Liver (tissue), 9 donors: Measurements from ENCODE around the gene C3. TPM values are rescaled to one million over a fixed set of nuclear protein-coding genes. Genes with fewer than 3 reads are reported as not detected.

ENCODE experiments used
- DNase-seq: peaks from one replicate; pipeline ENCODE4 v3.0.0-alpha.2; 2017; ENCODE audit warnings: low spot score
- H3K27ac ChIP-seq, 2 donors: one replicate each; pipeline ENCODE4 v1.7.0; 2013; ENCODE audit warnings: inconsistent platforms in 2 of 2, low read length in 2 of 2, control low read depth in 1 of 2, low read depth in 1 of 2, mild to moderate bottlenecking in 1 of 2
- H3K27me3 ChIP-seq, 4 donors: one replicate each; pipeline versions ENCODE4 v1.6.1 to v1.7.0; 2013; ENCODE audit warnings: low read length in 3 of 4, inconsistent platforms in 1 of 4, mild to moderate bottlenecking in 1 of 4, moderate library complexity in 1 of 4; ENCODE audit not compliant: control insufficient read depth in 4 of 4, insufficient read depth in 4 of 4
- H3K36me3 ChIP-seq, 4 donors: one replicate each; pipeline versions ENCODE4 v1.6.1 to v1.7.0; 2013; ENCODE audit warnings: low read length in 3 of 4, mild to moderate bottlenecking in 3 of 4, low read depth in 1 of 4, moderate library complexity in 1 of 4; ENCODE audit not compliant: control insufficient read depth in 4 of 4, insufficient read depth in 3 of 4
- H3K4me1 ChIP-seq, 4 donors: one replicate each; pipeline versions ENCODE4 v1.6.1 to v1.7.0; 2013; ENCODE audit warnings: low read length in 3 of 4, mild to moderate bottlenecking in 3 of 4, moderate library complexity in 1 of 4; ENCODE audit not compliant: control insufficient read depth in 4 of 4, insufficient read depth in 4 of 4
- H3K4me3 ChIP-seq, 3 donors: one replicate each; pipeline versions ENCODE4 v1.6.1 to v1.7.0; 2013; ENCODE audit warnings: low read length in 3 of 3, control low read depth in 1 of 3, low read depth in 1 of 3, mild to moderate bottlenecking in 1 of 3
- H3K9ac ChIP-seq, 2 donors: one replicate each; pipeline ENCODE4 v1.7.0; 2013; ENCODE audit warnings: low read length in 2 of 2, mild to moderate bottlenecking in 2 of 2, moderate library complexity in 2 of 2, control low read depth in 1 of 2, low read depth in 1 of 2
- H3K9me3 ChIP-seq, 4 donors: one replicate each; pipeline versions ENCODE4 v1.6.1 to v1.7.0; 2013; ENCODE audit warnings: low read length in 3 of 4; ENCODE audit not compliant: control insufficient read depth in 4 of 4
- CTCF ChIP-seq: fragments of 150-350 bp; IDR thresholded peaks from 2 replicates; pipeline ENCODE4 v1.5.1; 2017; ENCODE audit warnings: improper control_type of control experiment, low read depth, low read length; ENCODE audit not compliant: missing input control
- EGR1 ChIP-seq, 2 donors: IDR thresholded peaks; 2 replicates each; pipeline ENCODE4 v1.6.1; 2016 to 2018; ENCODE audit warnings: antibody characterized with exemption in 2 of 2, low read depth in 2 of 2
- FOXA1 ChIP-seq: IDR thresholded peaks from 2 replicates; pipeline ENCODE4 v1.6.1; 2016; ENCODE audit warnings: antibody characterized with exemption
- FOXA2 ChIP-seq: IDR thresholded peaks from 2 replicates; pipeline ENCODE4 v1.6.1; 2016; ENCODE audit warnings: antibody characterized with exemption
- GABPA ChIP-seq, 2 donors: IDR thresholded peaks in 1 of 2; conservative IDR thresholded peaks in 1 of 2; 2 replicates each; pipeline ENCODE4 v1.6.1; 2016; ENCODE audit warnings: antibody characterized with exemption in 2 of 2, mild to moderate bottlenecking in 1 of 2, moderate library complexity in 1 of 2
- HNF4A ChIP-seq, 2 donors: conservative IDR thresholded peaks; 2 replicates each; pipeline ENCODE4 v1.6.1; 2016; ENCODE audit warnings: antibody characterized with exemption in 2 of 2, mild to moderate bottlenecking in 2 of 2
- HNF4G ChIP-seq: IDR thresholded peaks from 2 replicates; pipeline ENCODE4 v1.6.1; 2016; ENCODE audit warnings: antibody characterized with exemption
- JUND ChIP-seq, 2 donors: IDR thresholded peaks; 2 replicates each; pipeline ENCODE4 v1.6.1; 2016; ENCODE audit warnings: antibody characterized with exemption in 2 of 2
- NR2F2 ChIP-seq: IDR thresholded peaks from 2 replicates; pipeline ENCODE4 v1.6.1; 2016; ENCODE audit warnings: antibody characterized with exemption
- RXRA ChIP-seq, 2 donors: IDR thresholded peaks; 2 replicates each; pipeline ENCODE4 v1.6.1; 2017 to 2018; ENCODE audit warnings: antibody characterized with exemption in 2 of 2, mild to moderate bottlenecking in 1 of 2
- SP1 ChIP-seq: IDR thresholded peaks from 2 replicates; pipeline ENCODE4 v1.6.1; 2018; ENCODE audit warnings: antibody characterized with exemption, mild to moderate bottlenecking
- TAF1 ChIP-seq: conservative IDR thresholded peaks from 2 replicates; pipeline ENCODE4 v1.6.1; 2016; ENCODE audit warnings: antibody characterized with exemption, mild to moderate bottlenecking
- YY1 ChIP-seq: IDR thresholded peaks from 2 replicates; pipeline ENCODE4 v1.6.1; 2016; ENCODE audit warnings: antibody characterized with exemption, mild to moderate bottlenecking
- WGBS: extraction: QIAGEN DNeasy Blood & Tissue Kit; methylation state at CpG from one replicate; pipeline ENCODE4 v1.1.7; 2013; 5-methylcytosine and 5-hydroxymethylcytosine counted together
- polyA plus RNA-seq, 2 donors: library from polyadenylated mRNA; stranded (reverse) in 1 of 2; unstranded in 1 of 2; fragments of 200-250 nt in 1 of 2; fragments of >200 nt in 1 of 2; fragmentation: Nextera tagmentation in 1 of 2; extraction: Ambion mirVana in 1 of 2; gene quantifications; one replicate each; pipeline versions ENCODE4 v1.2.1 to v1.2.3, GENCODE V29; 2013 to 2015
- total RNA-seq, 2 donors: library from RNA; depleted of rRNA; stranded (reverse); fragments of >200 nt; gene quantifications; one replicate each; pipeline ENCODE4 v1.2.3, GENCODE V29; 2014
- TF ChIP-seq, protein P1 (sequence below): IDR thresholded peaks from 2 replicates; pipeline ENCODE4 v1.6.1; 2016; ENCODE audit warnings: antibody characterized with exemption
- TF ChIP-seq, protein P2 (sequence below): IDR thresholded peaks from 2 replicates; pipeline ENCODE4 v1.6.1; 2016; ENCODE audit warnings: antibody characterized with exemption
- donor health status: healthy.
- donor health status: healthy.
- donor health status: healthy.
- donor health status: healthy.
- donor health status: healthy.

Gene C3
- total and polyA plus RNA-seq, 4 donors: 4,543 to 9,349 (median 8,015) TPM

- Histone ChIP-seq H3K4me1 (peaks cover 7 to 44% (median 31%) of the 10 kb centered on the region in 4 donors), H3K27me3 (no peaks in the 10 kb centered on the region), H3K27ac (peak overlapping the region; percentile 97 to 99), H3K9ac (peak overlapping the region; percentile 53 to 76), H3K36me3 (peaks cover 0 to 11% (median 2%) of the 10 kb centered on the region in 4 donors), H3K9me3 (no peaks in the 10 kb centered on the region), H3K4me3 (peak overlapping the region; percentile 36 to 64 (median 61))
- WGBS: 43% methylated on average over 23 of the region's 23 CpGs
- TF ChIP-seq RXRA (IDR thresholded peaks at IDR 0.05) (peak; percentile 69 to 93), FOXA2 (no peak), SP1 (no peak), TAF1 (no peak), HNF4G (no peak), CTCF (no peak), YY1 (peak; percentile 88), JUND (IDR thresholded peaks at IDR 0.05) (no peak), GABPA (IDR thresholded peaks at IDR 0.05 in 1 of 2, conservative IDR thresholded peaks at IDR 0.05 in 1 of 2) (no peak), FOXA1 (no peak), NR2F2 (peak; percentile 68), EGR1 (IDR thresholded peaks at IDR 0.05; ENCODE audit: low read depth in 2 of 2) (peak in 1 of 2 donors; percentile 5)
- TF ChIP-seq, protein P1, sequence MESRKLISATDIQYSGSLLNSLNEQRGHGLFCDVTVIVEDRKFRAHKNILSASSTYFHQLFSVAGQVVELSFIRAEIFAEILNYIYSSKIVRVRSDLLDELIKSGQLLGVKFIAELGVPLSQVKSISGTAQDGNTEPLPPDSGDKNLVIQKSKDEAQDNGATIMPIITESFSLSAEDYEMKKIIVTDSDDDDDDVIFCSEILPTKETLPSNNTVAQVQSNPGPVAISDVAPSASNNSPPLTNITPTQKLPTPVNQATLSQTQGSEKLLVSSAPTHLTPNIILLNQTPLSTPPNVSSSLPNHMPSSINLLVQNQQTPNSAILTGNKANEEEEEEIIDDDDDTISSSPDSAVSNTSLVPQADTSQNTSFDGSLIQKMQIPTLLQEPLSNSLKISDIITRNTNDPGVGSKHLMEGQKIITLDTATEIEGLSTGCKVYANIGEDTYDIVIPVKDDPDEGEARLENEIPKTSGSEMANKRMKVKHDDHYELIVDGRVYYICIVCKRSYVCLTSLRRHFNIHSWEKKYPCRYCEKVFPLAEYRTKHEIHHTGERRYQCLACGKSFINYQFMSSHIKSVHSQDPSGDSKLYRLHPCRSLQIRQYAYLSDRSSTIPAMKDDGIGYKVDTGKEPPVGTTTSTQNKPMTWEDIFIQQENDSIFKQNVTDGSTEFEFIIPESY: no peak
- TF ChIP-seq, protein P2, sequence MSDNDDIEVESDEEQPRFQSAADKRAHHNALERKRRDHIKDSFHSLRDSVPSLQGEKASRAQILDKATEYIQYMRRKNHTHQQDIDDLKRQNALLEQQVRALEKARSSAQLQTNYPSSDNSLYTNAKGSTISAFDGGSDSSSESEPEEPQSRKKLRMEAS: no peak
- no peak for DNase-seq
Observed at GRCh38 chr19:6729573-6730152, 9.2 kb upstream of the C3 start.

GRCh38 chr19:6728346-6728745, 7.9 kb upstream of the C3 start:
- no peak for DNase-seq
- Histone ChIP-seq H3K9me3 (no peaks in the 10 kb centered on the region), H3K27ac (peak overlapping the region; percentile 97 to 99), H3K27me3 (no peaks in the 10 kb centered on the region), H3K9ac (no peak overlapping the region), H3K4me3 (no peak overlapping the region), H3K4me1 (peaks cover 10 to 53% (median 38%) of the 10 kb centered on the region in 4 donors), H3K36me3 (peaks cover 0 to 11% (median 2%) of the 10 kb centered on the region in 4 donors)
- no peak for TF ChIP-seq HNF4A (conservative IDR thresholded peaks at IDR 0.05)
- TF ChIP-seq, protein P2: peak; percentile 2
- 45% methylated on average over 8 of the region's 8 CpGs for WGBS
